Endothelial cell of umbilical vein (primary cell): ENCODE data around the gene GAS7. TPM values are rescaled to one million over a fixed set of nuclear protein-coding genes. Genes with fewer than 3 reads are reported as not detected.

Experiments
- BruUV-seq: library from RNA; stranded (reverse); fragments of 400-500 nt; replicated peaks from 2 replicates; lab custom pipeline; 2021; lab: Mats Ljungman, UMichigan
- CTCF ChIA-PET: fragments of 300-600, 350-600 bp; sonication (Branson Sonifier 250); formaldehyde crosslinking; loops from one replicate; lab custom pipeline; 2021; ENCODE audit warnings: antibody characterized with exemption, inconsistent platforms; lab: Charles Lee
- POLR2A ChIA-PET: fragments of 300-600, 350-600 bp; sonication (Branson Sonifier 250); formaldehyde crosslinking; loops from one replicate; lab custom pipeline; 2021; ENCODE audit warnings: antibody characterized with exemption, inconsistent platforms; lab: Charles Lee
- DNase-seq: peaks from one replicate; pipeline ENCODE4 v3.0.0-alpha.2; 2011; ENCODE audit warnings: low read depth, low spot score
- FAIRE-seq: peaks from 2 replicates; lab custom pipeline; 2011; peaks lifted over from hg19 to GRCh38; lab: Jason Lieb, UNC
- H2AFZ ChIP-seq: 2 replicates; pipeline ENCODE4 v1.6.0; 2012; ENCODE audit warnings: low read depth, low read length, control low read depth, inconsistent platforms
- H3K27ac ChIP-seq: 2 replicates; pipeline ENCODE4 v1.5.1; 2011; ENCODE audit warnings: low read depth, mild to moderate bottlenecking, control low read depth, low read length, moderate library complexity; ENCODE audit not compliant: insufficient read depth
- H3K27me3 ChIP-seq, 2 experiments: 2 replicates each; pipeline versions ENCODE4 v1.6.0 to v1.6.1; 2011; ENCODE audit warnings: low read length in 2 of 2, mixed read lengths in 1 of 2; ENCODE audit not compliant: control insufficient read depth in 2 of 2, insufficient read depth in 2 of 2
- H3K36me3 ChIP-seq, 2 experiments: 2 replicates in 1 of 2; 3 replicates in 1 of 2; pipeline ENCODE4 v1.5.1; 2011; ENCODE audit warnings: low read length in 2 of 2, mild to moderate bottlenecking in 1 of 2, moderate library complexity in 1 of 2; ENCODE audit not compliant: control insufficient read depth in 2 of 2, insufficient read depth in 2 of 2; ENCODE audit errors: extremely low read depth in 1 of 2
- H3K4me1 ChIP-seq: 3 replicates; pipeline ENCODE4 v1.5.1; 2011; ENCODE audit warnings: mild to moderate bottlenecking, low read length; ENCODE audit not compliant: control insufficient read depth, insufficient read depth; ENCODE audit errors: extremely low read depth
- H3K4me2 ChIP-seq: 2 replicates; pipeline ENCODE4 v1.6.1; 2011; ENCODE audit warnings: low read length, control low read depth, mixed read lengths; ENCODE audit not compliant: insufficient read depth
- H3K4me3 ChIP-seq, 3 experiments: fragments of 200-600 bp in 1 of 3; sonication (generic), shearing (Covaris generic) in 1 of 3; replicated peaks in 1 of 3; 2 replicates each; pipeline ENCODE4 v1.5.1; 2011 to 2016; ENCODE audit warnings: control low read depth in 3 of 3, low read length in 3 of 3, mild to moderate bottlenecking in 2 of 3, inconsistent platforms in 1 of 3, low read depth in 1 of 3, moderate library complexity in 1 of 3; ENCODE audit not compliant: insufficient read depth in 1 of 3
- H3K79me2 ChIP-seq: 2 replicates; pipeline ENCODE4 v1.6.0; 2012; ENCODE audit warnings: low read length, inconsistent platforms; ENCODE audit not compliant: control insufficient read depth, insufficient read depth
- H3K9ac ChIP-seq: replicated peaks from 2 replicates; pipeline ENCODE3; 2011; ENCODE audit warnings: low read length, control low read depth; ENCODE audit not compliant: insufficient read depth; ENCODE audit errors: extremely low read depth
- H3K9me1 ChIP-seq: replicated peaks from 3 replicates; pipeline ENCODE4 v1.6.0; 2011; ENCODE audit warnings: mild to moderate bottlenecking, low read length; ENCODE audit not compliant: control insufficient read depth, insufficient read depth; ENCODE audit errors: extremely low read depth
- H3K9me3 ChIP-seq: replicated peaks from 2 replicates; pipeline ENCODE4 v1.5.1; 2012; ENCODE audit warnings: low read length, inconsistent platforms; ENCODE audit not compliant: control insufficient read depth, insufficient read depth
- H4K20me1 ChIP-seq: replicated peaks from 2 replicates; pipeline ENCODE3; 2011; ENCODE audit warnings: mild to moderate bottlenecking, low read length; ENCODE audit not compliant: control insufficient read depth, insufficient read depth; ENCODE audit errors: extremely low read depth
- EZH2 ChIP-seq: IDR thresholded peaks from 2 replicates; pipeline ENCODE4 v1.6.1; 2012; ENCODE audit warnings: borderline replicate concordance, low read depth, mild to moderate bottlenecking, moderate library complexity, low read length, inconsistent platforms; ENCODE audit not compliant: severe bottlenecking
- FOS ChIP-seq: IDR thresholded peaks from 2 replicates; pipeline ENCODE4 v1.6.1; 2011; ENCODE audit warnings: mild to moderate bottlenecking, low read length, moderate library complexity, borderline replicate concordance; ENCODE audit not compliant: insufficient read depth
- GATA2 ChIP-seq: IDR thresholded peaks from 2 replicates; pipeline ENCODE4 v1.7.0; 2011; ENCODE audit warnings: low read depth, mild to moderate bottlenecking, moderate library complexity, mixed read lengths, low read length; ENCODE audit not compliant: insufficient read length, insufficient read depth
- JUN ChIP-seq: IDR thresholded peaks from 2 replicates; pipeline ENCODE4 v1.6.1; 2011; ENCODE audit warnings: borderline replicate concordance, low read depth; ENCODE audit not compliant: insufficient read length, insufficient read depth
- MYC ChIP-seq: IDR thresholded peaks from one replicate; pipeline ENCODE4 v1.6.1; 2011; ENCODE audit warnings: mild to moderate bottlenecking, low read depth, low read length
- POLR2A ChIP-seq: IDR thresholded peaks from 2 replicates; pipeline ENCODE4 v1.6.1; 2012; ENCODE audit warnings: low read depth, mild to moderate bottlenecking, control low read depth, low read length
- POLR2AphosphoS5 ChIP-seq: IDR thresholded peaks from 2 replicates; pipeline ENCODE4 v1.6.1; 2012; ENCODE audit warnings: low read depth, mild to moderate bottlenecking, control low read depth, low read length, moderate library complexity; ENCODE audit not compliant: insufficient read depth
- dilution Hi-C: fragments of 300-500 bp; cut with MboI; formaldehyde crosslinking; loops from one replicate; pipeline ENCODE4 v1.15.0; 2019; ENCODE audit warnings: low sequenced_read_pairs; ENCODE audit not compliant: extremely low pct_ligation_motif_present
- intact Hi-C: fragments of 100-400 bp; cut with micrococcal nuclease; formaldehyde crosslinking; loops from one replicate; pipeline ENCODE4 v1.10.0; 2022
- polyA plus RNA-seq, 4 experiments: library from polyadenylated mRNA; depleted of rRNA in 3 of 4; stranded (reverse) in 3 of 4; unstranded in 1 of 4; fragments of >200 nt; gene quantifications; 2 replicates each; pipeline versions ENCODE4 v1.2.1 to v1.2.3, GENCODE V29; 2011 to 2012; ENCODE audit warnings: missing spikeins in 1 of 4
- total RNA-seq: library from RNA; stranded (reverse); gene quantifications from 2 replicates; pipeline ENCODE4 v1.2.3, GENCODE V29; 2021
- TF ChIP-seq, protein P1 (sequence below), 2 donors: IDR thresholded peaks; 1 replicate in 1 of 2; 2 replicates in 1 of 2; pipeline ENCODE4 v1.5.1; 2011; ENCODE audit warnings: low read length in 2 of 2, mild to moderate bottlenecking in 2 of 2, moderate library complexity in 2 of 2, control low read depth in 1 of 2, inconsistent platforms in 1 of 2, low read depth in 1 of 2; ENCODE audit not compliant: insufficient read depth in 1 of 2; ENCODE audit errors: extremely low read depth in 1 of 2
- TF ChIP-seq, protein P2 (sequence below): IDR thresholded peaks from 2 replicates; pipeline ENCODE4 v1.6.1; 2011; ENCODE audit not compliant: insufficient read depth, insufficient read length

Gene GAS7
- total and polyA plus RNA-seq, 2 donors (not counting 3 experiments of a cell fraction or from before 2014, with no cell fraction given) = not detected

DNA sequence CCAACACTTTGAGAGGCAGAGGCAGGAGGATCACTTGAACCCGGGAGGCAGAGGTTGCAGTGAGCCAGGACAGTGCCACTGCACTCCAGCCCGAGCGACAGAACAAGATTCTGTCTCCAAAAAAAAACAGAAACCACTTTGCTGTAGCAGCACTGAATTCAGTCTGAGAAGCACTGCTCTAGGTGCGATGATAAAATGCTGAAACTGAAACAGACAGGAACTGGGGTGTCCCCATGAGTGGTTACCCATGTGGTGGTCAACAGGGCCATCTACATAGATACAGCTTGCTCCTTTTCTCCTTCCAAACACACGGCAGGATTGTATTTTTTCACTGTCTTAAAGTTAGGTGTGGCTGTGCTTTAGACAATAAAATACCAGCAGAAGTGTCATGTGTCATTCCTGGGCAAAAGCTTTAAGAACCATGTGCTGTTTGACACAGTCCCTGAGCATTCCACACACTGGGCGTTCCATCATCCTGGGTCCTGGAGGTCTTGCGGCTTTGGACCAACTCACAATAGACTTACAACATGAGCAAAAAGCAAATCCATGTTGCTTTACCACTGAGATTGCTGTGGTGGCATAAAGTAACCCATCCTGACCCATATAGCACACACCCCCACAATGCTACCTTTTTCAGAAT, 11.5 kb downstream of the GAS7 start:
- H3K9me3 ChIP-seq = peaks cover 3% of the 10 kb centered on the region
- DNase-seq (no peak), FAIRE-seq (no peak)
- H3K36me3 ChIP-seq = no peaks in the 10 kb centered on the region
- H4K20me1 ChIP-seq = no peaks in the 10 kb centered on the region
- no peaks in the 10 kb centered on the region for H3K27me3 ChIP-seq
- dilution Hi-C loops = no loop called here
- no peak overlapping the region for H3K4me3 ChIP-seq
- H3K27ac ChIP-seq = no peak overlapping the region
- no peak for TF ChIP-seq JUN
- TF ChIP-seq FOS = no peak
- TF ChIP-seq, protein P1, sequence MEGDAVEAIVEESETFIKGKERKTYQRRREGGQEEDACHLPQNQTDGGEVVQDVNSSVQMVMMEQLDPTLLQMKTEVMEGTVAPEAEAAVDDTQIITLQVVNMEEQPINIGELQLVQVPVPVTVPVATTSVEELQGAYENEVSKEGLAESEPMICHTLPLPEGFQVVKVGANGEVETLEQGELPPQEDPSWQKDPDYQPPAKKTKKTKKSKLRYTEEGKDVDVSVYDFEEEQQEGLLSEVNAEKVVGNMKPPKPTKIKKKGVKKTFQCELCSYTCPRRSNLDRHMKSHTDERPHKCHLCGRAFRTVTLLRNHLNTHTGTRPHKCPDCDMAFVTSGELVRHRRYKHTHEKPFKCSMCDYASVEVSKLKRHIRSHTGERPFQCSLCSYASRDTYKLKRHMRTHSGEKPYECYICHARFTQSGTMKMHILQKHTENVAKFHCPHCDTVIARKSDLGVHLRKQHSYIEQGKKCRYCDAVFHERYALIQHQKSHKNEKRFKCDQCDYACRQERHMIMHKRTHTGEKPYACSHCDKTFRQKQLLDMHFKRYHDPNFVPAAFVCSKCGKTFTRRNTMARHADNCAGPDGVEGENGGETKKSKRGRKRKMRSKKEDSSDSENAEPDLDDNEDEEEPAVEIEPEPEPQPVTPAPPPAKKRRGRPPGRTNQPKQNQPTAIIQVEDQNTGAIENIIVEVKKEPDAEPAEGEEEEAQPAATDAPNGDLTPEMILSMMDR (IDR thresholded peaks at IDR 0.05; ENCODE audit: extremely low read depth in 1 of 2, insufficient read depth in 1 of 2, low read depth in 1 of 2, low read length in 2 of 2) = no peak
- TF ChIP-seq, protein P2, sequence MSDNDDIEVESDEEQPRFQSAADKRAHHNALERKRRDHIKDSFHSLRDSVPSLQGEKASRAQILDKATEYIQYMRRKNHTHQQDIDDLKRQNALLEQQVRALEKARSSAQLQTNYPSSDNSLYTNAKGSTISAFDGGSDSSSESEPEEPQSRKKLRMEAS = no peak
- no peak for TF ChIP-seq EZH2
- TF ChIP-seq MYC = no peak
- no peak for TF ChIP-seq POLR2A
- no peak for TF ChIP-seq POLR2AphosphoS5
- no peak for TF ChIP-seq GATA2
- intact Hi-C loops = no loop called here
- no peaks in the 10 kb centered on the region for H3K4me1 ChIP-seq
- no peak overlapping the region for H3K9ac ChIP-seq
- POLR2A ChIA-PET = no interaction called here
- no peak overlapping the region for H3K4me2 ChIP-seq
- no peak overlapping the region for H2AFZ ChIP-seq
- H3K79me2 ChIP-seq = no peaks in the 10 kb centered on the region
- BruUV-seq = no TSS peak
- CTCF ChIA-PET = no interaction called here
- no peaks in the 10 kb centered on the region for H3K9me1 ChIP-seq
